ENCODE results near the gene CCL27. TPM values are rescaled to one million over a fixed set of nuclear protein-coding genes. Genes with fewer than 3 reads are reported as not detected.

Gene CCL27
- total and polyA plus RNA-seq, 2 of the 8 experiments (the other 6 are each of a cell fraction or from before 2014, with no cell fraction given) = 0.42 TPM; not detected in 1

- TF ChIP-seq SIRT6 (IDR thresholded peaks at IDR 0.05; ENCODE audit: low read length) (no peak), RFX5 (IDR thresholded peaks at IDR 0.05; ENCODE audit: borderline replicate concordance, low read depth, low read length) (no peak), YY1 (IDR thresholded peaks at IDR 0.05; ENCODE audit: low read depth, low read length) (0 out of 2 replicates have a peak, but pooled peaks have one; percentile 55)
These were observed 16.0 kb downstream of the CCL27 start, which contains the start of gene GALT (continued) for GRCh38 chr9:34646211-34647083.

All from H1 (cell line).